Measurements from ENCODE around the gene RASGRF2.

RASGRF2 gene

DNA sequence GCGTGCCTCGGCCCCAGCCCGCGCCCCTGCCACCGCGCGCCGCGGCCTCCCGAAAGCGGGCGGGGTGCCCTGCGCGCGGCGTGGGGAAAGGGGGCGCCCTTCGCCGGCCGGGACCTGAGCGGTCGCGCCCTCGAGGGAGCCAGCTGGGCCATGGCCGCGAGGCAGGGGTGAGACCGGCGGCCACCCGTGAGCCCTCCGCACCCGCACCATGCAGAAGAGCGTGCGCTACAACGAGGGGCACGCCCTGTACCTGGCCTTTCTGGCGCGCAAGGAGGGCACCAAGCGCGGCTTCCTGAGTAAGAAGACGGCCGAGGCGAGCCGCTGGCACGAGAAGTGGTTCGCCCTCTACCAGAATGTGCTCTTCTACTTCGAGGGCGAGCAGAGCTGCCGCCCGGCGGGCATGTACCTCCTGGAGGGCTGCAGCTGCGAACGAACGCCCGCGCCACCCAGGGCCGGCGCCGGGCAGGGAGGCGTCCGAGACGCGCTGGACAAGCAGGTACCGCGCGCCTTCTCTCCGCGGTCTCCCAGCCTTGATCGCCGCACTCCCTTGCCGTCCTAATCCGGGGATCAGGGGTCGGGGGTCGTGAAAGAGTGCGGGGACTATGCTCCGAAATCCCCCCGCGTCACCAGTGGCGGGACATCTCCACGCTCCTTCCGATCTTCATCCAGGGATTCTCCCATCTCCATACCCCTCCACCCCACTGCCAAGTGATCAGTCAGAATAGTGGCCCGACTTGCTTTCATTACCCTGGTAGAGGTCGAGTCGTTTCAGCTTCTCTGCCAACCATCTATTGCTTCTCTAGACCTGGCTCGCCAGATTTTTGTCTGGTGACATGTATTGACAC lies 590 bp downstream of the RASGRF2 start:
- H3K4me3 ChIP-seq (ENCODE audit: low read length), result peak overlapping the region; percentile 70
- DNase-seq (ENCODE audit: low read depth), result no peak
- TF ChIP-seq, protein P1, sequence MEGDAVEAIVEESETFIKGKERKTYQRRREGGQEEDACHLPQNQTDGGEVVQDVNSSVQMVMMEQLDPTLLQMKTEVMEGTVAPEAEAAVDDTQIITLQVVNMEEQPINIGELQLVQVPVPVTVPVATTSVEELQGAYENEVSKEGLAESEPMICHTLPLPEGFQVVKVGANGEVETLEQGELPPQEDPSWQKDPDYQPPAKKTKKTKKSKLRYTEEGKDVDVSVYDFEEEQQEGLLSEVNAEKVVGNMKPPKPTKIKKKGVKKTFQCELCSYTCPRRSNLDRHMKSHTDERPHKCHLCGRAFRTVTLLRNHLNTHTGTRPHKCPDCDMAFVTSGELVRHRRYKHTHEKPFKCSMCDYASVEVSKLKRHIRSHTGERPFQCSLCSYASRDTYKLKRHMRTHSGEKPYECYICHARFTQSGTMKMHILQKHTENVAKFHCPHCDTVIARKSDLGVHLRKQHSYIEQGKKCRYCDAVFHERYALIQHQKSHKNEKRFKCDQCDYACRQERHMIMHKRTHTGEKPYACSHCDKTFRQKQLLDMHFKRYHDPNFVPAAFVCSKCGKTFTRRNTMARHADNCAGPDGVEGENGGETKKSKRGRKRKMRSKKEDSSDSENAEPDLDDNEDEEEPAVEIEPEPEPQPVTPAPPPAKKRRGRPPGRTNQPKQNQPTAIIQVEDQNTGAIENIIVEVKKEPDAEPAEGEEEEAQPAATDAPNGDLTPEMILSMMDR (conservative IDR thresholded peaks at IDR 0.05; ENCODE audit: low read depth, low read length), result no peak

DNA sequence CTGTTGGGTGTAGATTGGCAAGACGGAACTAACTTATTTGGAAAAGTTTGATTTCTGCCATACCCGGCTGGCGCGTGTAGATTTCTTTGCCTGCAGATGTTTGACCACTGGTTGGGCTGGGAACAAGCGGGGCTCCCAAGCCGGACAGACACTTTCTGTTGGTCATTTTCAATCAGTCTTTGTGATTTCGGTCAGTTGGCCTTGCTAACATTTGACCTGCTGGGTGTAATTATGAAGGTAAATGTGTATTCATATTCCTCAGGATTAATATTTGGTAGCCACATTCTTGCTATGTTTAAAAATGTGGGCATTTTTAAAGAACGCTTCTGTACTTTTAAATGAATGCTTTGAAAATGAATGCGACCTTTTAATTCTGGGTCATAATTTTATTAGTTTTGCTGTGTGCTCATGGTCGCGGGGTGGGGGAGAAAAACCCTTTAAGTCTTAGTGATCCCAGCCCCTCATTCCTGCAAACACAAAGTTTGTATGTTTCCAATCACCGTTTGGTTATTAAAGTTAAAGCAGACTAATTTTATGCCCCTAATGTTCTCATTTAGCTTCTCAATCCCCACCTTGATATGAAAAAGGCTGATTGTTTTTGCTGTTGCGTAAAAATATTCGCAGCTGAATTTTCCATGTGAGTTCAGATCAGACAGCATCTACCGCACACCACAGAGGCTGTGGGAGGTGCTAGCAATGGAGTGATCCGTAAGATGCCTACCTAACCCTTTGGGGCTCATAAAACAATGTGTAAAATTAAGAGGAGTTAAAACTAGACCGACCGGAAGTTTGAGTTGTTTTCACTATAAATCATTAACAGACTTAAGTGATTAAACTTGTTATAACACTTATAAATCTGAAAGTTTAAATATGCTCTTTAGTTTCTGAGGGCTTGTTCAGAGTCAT lies 1.5 kb downstream of the RASGRF2 start:
- H3K4me3 ChIP-seq (ENCODE audit: low read length), result peak overlapping the region; percentile 70
- TF ChIP-seq, protein P1 (conservative IDR thresholded peaks at IDR 0.05; ENCODE audit: low read depth, low read length), result no peak
- DNase-seq (ENCODE audit: low read depth), result no peak

DNA sequence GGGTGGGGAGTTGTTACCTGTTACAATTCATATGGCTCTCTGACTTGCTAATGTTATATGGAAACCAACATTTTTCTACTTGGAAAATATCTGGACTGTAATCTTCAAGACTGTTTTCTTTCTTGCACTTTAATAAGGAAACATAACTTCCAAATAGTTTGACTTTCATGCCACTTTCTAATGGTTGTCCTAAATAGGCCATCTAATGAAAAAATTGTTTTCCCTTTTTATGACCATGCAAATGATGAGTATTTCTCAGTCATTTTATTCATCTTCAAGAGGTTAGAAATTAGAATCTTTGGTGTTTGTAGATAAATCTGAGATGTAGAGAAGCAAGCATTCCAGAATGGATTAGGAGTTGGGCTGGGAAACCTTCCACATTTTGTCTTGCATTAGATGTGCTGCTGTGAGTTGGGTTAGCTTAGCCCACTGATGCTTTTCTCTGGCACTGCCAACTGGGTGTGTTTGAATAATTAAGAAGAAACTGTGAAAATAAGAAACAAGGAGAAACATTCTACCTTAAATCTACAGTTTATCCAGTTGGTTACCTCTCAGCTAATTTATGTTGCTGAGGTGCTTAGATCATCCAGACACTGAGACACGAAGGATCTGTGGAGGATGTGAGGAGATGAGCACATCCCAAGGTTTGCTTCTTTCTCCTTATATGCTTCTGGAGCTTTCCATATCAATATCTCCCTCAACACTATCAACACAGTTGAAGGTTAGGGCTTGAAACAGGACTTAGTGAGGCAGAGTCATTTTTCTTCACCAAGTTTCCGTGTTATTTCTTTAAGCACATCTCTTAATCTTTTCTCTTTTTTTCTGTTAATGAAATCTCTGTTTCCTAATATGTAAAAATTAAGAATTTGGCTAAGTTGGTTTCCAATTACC lies 2.7 kb downstream of the RASGRF2 start:
- H3K4me3 ChIP-seq (ENCODE audit: low read length), result no peak overlapping the region
- TF ChIP-seq, protein P1 (conservative IDR thresholded peaks at IDR 0.05; ENCODE audit: low read depth, low read length), result no peak
- peak; percentile 39 for DNase-seq (ENCODE audit: low read depth)

DNA sequence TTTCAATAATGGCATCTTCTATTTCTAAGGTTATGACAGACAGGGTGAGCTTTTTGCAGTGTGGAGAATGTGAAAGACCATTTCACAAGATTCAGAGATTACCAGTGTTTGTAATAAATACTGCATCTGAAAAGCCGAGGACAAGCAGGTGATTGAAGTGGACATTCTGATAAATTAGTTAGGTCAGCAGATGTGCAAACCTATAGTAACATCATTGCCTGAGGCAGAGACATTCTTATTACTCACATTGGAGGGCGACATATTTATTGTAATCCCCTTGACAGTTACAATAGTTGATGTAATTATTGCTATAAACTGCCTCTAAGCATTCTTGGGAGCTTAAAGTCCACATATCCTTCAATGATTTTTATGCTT lies 3.3 kb downstream of the RASGRF2 start:
- TF ChIP-seq, protein P1 (conservative IDR thresholded peaks at IDR 0.05; ENCODE audit: low read depth, low read length), result no peak
- no peak for DNase-seq (ENCODE audit: low read depth)
- no peak overlapping the region for H3K4me3 ChIP-seq (ENCODE audit: low read length)

DNA sequence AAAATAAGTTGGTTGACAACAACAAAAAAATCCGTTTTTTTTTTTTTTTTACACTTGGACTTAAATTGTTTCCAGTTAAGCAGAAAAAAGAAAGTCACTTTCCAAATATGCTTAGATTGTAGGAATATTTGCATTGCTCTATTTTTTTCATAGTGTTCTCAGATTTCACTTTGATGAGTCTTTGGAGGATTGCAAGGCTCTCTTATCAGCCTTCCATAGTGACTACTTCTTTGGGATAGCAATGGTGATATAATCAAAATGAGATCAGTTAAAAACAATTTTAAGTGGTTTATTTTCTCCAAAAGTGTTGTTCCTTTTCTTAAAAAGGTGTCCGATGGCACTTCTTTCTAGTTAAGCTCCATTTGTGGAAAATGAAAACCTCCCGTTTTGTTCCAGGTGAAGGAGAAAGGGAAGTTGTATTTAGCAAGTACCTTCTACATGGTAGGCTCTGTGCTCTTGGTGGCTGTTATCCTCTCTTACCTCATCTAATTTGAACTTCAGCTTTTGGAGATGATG lies 3.9 kb downstream of the RASGRF2 start:
- no peak for DNase-seq (ENCODE audit: low read depth)
- no peak overlapping the region for H3K4me3 ChIP-seq (ENCODE audit: low read length)
- TF ChIP-seq, protein P1 (conservative IDR thresholded peaks at IDR 0.05; ENCODE audit: low read depth, low read length), result no peak

DNA sequence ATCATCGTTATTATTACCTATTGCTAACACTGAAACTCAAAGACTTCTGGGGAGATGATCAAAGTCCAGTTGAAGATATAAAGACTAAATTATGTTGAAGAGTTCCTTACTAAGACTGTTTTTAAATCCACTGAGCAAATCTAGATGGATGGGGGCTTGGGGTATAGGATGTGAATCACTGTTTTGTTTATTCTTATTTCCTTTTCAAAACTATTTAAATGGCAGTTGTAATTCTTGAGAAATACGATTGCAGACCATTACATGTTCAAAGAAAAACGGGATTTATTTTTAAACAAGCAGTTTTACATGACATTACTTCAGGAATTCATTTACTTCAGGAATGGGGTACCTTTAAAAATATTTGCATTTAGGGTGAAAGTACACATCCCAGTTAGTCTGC lies 4.3 kb downstream of the RASGRF2 start:
- no peak for DNase-seq (ENCODE audit: low read depth)
- TF ChIP-seq, protein P1 (conservative IDR thresholded peaks at IDR 0.05; ENCODE audit: low read depth, low read length), result no peak
- no peak overlapping the region for H3K4me3 ChIP-seq (ENCODE audit: low read length)
